OCI-M1 (cell line): Measurements from ENCODE around the gene ASPRV1.
"Not testable (repeated sequence)": the region's sequence is repeated elsewhere in the genome, so short reads cannot be mapped to it uniquely, and the experiment has no call there.

Experiments
- DNase-seq: peaks from one replicate; lab custom pipeline; 2025; lab: John Stamatoyannopoulos, UW

ASPRV1 gene

DNA sequence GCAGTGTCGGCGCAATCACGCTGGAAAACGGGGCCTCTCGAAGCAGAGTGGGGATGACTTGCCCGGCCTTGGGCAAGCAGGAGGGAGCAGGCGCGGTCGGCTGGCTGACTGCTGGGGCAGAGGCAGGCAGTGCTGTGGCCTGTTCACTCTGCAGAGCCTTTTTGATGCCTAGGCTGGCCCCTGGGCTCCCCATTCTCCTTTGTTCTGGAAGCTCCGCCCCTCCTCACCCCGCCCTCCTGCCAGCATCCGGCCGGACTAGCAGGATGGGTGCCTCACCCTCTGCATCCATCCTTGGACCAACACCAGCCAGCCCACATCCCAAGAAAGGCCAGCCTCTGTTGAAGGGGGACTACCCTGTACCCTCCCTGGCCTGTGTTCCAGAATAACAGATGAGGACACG lies at the start of gene ASPRV1:
ASPRV1 (minus strand) TSS at position 136 of the 400 bp plus-strand sequence. CDS start 195 bp downstream, outside the sequence.
- no peak for DNase-seq

DNA sequence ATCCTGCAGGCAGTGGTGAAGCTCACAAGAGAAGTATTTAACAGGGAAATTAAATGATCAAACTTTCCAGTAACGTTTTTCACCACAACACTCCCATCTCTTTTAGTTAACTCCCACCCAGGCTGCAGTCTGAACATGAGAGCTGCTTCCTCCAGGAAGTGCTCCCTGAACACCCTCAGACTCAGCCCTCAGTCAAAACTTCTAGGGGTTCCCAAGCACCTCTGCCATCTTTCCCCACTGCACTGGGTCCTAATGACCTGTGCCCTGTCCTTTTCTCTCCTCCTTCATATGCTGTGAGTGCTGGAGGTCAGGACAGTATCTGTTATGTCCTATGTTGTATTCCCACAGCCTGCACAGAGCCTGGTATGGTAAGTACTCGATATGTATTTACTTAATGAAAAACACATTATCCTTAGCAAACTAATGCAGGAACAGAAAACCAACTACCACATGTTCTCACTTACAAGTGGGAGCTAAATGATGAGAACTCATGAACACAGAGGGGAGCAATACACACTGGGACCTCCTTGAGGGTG lies 49.2 kb upstream of the ASPRV1 start:
- DNase-seq: no peak

DNA sequence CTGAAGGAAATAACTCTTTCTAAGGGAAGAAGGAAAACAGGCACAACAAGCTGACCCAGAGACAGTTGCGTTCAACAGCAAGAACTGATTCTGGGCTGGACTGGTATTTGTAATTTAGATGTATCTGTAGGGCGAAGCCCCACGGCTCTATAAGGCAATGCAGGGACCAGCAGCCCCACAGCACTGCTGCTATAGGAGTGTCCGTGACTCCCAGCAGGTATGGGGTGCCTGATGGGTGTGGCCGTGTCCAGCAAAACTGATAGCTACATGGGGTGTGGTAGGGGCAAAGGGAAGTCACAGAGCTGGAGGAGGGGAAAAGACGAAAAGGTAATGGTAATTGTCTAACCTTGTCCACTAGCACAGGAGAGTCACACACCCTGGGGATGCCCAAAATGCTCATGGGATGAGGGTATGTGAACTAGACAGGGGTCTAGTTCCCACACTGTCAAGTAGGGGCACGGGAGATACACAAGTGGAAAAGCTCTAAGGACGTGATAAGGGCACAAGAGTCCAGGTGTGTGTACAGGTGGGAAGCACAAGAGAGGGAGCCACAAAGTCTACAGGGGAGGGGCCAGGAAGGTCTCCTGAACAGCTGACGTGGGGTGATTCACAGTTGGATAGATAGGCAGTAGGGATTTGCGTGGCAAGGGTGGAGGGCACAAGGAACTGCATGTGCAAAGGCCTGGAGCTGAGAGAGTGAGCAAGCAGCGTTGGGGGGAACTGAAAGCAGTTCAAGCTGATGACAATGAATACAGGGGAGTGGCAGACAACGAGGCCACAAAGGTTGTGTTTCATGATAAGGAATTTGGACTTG lies 48.5 kb upstream of the ASPRV1 start:
- peak; percentile 92 for DNase-seq

GRCh38 chr2:70008290-70008689 lies 46.9 kb upstream of the ASPRV1 start:
- no peak for DNase-seq

DNA sequence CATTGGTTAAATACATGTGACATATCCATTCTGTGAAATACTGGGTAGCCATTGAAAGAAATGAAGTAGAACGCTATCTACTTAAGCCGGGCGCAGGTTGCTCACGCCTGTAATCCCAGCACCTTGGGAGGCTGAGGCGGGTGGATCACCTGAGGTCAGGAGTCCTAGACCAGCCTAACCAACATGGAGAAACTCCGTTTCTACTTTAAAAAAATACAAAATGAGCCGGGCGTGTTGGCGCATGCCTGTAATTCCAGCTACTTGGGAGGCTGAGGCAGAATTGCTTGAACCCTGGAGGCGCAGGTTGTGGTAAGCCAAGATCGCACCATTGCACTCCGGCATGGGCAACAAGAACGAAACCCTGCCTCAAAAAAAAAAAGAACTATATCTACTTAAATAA lies 45.7 kb upstream of the ASPRV1 start:
- no peak for DNase-seq

DNA sequence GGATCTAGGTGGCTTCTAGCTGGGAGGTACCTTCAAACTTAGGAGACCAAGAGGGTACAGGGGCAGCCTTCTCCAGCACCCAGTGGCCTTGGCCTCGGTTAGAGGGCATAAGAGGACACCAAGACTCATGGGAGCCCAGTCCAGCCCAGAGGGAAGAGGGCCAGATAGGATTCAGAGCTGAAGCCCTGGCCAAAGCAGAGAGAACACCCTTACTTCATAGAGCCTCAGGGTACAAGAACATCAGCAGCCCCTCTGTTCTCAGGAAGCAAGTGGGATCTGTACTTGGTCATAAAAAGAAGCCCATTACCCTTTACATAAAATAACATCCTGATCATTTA lies 45.0 kb upstream of the ASPRV1 start:
- no peak for DNase-seq

GRCh38 chr2:70005752-70006446 lies 44.5 kb upstream of the ASPRV1 start:
- peak; percentile 22 for DNase-seq

DNA sequence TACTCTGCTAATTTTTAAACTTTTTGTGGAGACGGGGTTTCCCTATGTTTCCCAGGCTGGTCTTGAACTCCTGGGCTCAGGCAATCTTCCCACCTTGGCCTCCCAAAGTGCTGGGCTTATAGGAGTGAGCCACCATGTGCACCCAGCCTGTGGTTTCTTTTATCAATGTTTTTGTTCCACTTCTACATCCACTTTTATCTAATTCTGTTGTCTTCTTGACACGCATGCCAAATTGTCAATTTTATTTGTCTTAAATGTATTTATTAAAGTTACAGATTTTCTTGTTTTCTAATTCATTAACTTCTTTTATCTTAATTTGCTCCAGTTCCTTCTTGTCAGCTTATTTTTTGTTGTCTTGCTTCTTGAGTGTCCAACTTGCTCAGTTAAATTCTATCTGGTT lies 43.8 kb upstream of the ASPRV1 start:
- DNase-seq: peak; percentile 48

DNA sequence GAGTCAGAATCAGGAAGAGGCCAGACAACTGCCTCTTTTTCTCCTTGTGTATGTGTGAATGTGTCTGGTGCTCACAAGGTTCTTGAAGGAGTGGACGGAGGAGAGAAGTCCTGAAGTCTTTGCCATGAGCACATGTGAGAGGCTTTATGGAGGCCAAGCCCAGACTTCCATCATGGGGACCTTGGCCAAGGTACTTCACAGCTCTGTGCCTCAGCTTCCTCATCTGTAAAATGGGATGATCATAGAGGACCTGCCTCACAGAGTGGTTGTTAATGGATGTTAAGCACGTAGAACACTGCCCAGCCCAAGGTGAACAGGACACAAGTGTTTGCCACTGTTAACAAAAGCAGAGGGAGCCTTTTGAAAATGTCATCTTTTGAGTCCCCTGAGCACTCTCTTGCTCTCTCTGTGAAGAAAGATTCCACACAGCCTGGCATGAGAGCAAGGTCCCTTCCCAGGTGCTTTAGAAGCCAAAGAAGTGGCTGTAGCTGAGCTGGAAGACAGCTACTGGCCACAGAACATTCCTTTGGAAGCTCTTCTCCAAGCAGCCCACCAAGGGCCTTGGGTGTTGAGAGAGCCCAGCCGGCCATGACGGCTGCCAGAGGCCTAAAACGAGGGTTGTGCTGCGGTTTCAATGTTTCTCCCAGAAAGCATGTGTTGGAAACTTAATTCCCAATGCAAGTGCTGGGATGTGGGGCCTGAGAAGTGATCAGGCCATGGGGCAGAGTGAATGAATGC lies 41.8 kb upstream of the ASPRV1 start:
- DNase-seq: no peak

GRCh38 chr2:70002241-70002899 lies 40.9 kb upstream of the ASPRV1 start:
- DNase-seq: peak; percentile 8

DNA sequence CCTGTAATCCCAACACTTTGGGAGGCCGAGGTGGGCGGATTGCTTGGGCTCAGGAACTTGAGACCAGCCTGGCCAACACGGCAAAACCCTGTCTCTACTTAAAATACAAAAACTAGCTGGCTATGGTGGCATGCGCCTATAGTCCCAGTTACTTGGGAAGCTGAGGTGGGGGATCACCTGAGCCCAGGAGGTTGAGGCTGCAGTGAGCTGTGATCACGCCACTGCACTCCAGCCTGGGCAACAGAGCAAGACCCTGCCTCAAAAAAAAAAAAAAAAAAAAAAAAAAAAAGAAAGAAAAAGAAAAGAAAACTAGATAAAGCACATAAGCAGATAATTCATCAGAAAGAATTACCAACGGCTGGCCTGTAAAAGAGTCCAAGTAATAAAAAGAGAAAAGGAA lies 39.1 kb upstream of the ASPRV1 start:
- not testable (repeated sequence) for DNase-seq

GRCh38 chr2:69998761-69999160 lies 37.3 kb upstream of the ASPRV1 start:
- no peak for DNase-seq

DNA sequence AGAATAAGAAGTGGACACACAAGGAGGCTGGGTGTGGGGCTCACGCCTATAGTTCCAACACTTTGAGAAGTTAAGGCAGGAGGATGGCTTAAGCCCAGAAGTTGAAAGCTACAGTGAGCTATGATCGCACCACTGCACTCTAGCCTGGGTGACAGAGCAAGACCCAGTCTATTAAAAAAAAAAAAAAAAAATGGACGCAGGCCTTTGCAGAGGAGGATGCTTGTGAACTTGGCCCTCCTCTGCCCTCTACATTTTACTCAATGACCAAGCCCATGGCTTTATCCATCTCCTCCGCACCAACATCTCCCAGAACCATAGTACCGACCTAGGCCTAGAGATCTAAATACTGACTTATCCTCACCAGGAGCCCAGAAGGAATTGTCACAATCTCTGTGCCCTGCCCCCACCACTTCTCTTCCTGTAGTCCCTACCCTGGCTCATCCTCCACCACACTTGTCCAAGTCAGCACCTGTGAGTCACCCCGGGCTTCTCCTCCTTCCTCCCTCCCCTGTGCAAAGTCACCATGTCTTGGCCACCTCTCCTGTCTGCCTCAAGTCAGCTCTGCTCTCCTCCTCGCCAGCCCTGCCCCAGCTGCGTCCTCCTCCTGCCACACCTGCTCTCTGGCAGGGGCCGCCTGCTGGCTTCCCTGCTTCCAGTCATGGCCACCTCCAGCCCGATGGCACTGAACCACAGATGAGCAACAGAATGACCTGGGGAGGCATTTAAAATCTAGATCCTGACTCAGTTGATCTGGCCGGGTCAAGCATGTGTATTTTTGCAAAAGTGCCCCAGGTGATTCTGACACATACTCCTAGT lies 35.8 kb upstream of the ASPRV1 start:
- DNase-seq: peak; percentile 30

DNA sequence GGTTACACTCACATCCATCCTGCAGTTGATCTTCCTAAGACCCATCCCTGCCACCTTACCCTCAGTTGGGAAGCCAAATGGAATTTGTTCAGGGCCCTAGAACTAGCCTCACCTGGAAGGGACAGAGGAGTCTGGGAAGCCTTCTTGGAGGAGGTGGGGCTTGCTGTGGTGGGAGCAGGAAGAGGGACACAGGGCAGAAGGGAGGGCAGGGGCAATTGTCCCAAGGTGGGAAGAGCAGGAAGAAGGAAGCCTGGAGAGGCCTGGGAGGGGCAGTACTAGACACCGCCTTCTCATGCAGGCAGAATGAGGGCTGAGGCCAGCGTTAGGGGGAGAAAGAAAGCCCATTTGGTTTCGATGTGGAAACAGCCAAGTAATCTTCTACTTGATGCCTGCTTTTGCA lies 34.1 kb upstream of the ASPRV1 start:
- DNase-seq: no peak

- no peak for DNase-seq
Measured at GRCh38 chr2:69994166-69994565, 32.7 kb upstream of the ASPRV1 start.

GRCh38 chr2:69993708-69994107 lies 32.3 kb upstream of the ASPRV1 start:
- DNase-seq: no peak

GRCh38 chr2:69993048-69993565 lies 31.7 kb upstream of the ASPRV1 start:
- DNase-seq: no peak

GRCh38 chr2:69992310-69993047 lies 31.0 kb upstream of the ASPRV1 start:
- DNase-seq: no peak

DNA sequence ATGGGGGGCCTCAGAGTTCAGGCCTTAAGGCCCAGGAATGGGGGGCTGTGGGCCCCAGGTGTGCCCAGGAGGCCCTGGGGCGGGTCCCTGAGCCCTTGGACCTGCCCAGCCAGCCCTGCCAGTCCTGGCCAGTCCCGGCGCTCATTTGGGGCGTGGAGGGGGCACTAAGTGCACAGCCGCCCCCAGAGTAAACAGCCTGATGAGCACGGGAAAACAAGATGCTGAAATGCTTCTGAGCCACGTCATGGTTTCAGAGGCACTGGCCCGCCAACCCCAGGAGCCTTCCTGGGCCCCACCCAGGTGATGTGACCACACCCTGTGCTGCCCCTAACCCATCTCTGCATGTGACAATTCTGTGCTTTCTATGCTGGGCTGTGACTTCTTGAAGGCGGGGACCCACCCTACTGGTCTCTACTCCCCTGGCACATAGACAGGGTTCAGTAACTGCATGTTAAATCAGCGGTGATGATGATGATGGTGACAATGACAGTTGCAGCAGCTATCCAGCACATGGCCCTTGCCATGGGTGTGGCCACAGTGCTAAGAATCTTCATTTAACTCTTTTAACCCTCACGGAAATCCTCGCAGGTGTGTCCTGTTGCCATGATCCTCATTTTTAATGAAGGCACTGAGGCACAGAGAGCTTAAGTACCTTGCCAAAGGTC lies 28.1 kb upstream of the ASPRV1 start:
- no peak for DNase-seq

- DNase-seq: no peak
Measured at GRCh38 chr2:69989009-69989408, 27.6 kb upstream of the ASPRV1 start.
